Anterior cingulate cortex (tissue), 58 donors: Measurements from ENCODE around the gene PON1.

Experiments used
- DNase-seq, 58 donors: peaks; one replicate each; lab custom pipeline; 2025; lab: John Stamatoyannopoulos, UW

Gene PON1

DNA sequence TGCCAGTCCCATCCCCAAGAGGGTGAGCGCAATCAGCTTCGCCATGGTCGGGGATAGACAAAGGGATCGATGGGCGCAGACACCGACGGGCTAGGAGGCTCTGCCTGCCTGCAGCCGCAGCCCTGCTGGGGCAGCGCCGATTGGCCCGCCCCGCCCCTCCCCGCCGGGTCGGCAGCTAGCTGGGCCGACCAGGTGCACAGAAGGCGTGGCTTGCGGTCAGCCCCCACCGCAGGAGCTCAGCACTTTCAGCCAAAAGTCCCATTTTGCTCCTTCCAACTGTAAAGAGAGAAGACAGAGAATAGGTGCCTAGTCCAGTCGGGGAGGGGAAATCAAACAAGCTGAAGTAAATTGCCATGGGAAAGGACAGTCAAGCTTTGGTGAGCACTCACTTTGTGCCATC, at the start of gene PON1:
Gene PON1 (minus strand): TSS at position 102 of the 400 bp plus-strand sequence. CDS start 57 bp downstream, at position 45.
- DNase-seq, result no peak

DNA sequence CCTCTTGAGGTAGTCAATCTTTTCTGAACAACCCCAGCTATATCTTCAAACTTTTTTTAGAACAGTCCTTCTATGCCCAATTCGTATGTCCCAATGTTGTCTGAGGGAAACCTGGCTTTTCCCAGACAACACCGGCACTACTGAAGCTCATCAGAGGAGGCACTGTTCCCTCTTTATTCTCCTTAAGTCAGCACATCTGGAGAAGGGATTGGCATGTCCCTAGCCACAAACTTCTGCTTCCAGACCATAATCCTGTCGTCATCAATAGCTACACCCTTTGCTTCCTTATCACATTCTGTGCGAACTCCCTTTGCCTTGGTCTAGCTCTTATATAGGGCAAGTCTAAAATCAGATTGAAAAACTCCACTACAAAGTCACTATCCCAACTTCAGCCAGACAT, 49.0 kb upstream of the PON1 start:
- DNase-seq, result no peak

DNA sequence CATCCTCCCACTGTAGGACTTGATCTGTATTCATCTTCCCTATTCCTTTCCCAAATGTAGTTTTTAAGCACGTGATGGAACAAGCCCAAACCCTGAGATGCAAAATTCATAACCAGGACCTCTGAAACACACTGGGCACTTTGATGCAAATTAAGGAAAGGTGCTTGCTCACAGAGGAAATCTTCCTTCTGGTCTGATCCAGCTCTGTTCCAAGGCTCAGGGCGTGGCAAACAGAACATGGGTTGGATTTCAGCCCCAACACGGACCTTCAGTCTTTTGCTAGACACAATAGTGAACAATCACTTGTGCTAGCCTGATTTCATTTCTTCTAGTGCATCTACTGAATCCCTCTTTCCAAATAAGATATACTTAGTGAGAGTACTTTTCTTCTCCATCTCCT, 43.9 kb upstream of the PON1 start:
- DNase-seq, result no peak

DNA sequence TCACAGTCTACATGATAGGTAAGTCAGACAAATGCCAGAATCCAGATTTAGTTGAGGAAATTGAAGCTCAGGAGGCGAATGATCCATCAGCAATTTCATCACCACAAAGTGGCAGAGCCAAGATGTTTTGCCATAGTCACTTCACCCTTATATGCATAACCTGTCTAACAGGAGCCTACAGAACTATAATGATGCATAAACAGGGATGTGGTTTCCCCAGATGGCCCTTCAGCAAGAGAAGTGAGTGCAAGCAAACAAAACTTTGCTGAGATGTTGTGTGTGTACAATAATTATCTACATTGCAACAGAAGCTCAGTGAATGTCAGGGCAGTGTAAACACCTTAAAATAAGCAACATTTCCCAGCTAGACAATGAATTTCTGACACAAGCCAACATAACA, 43.3 kb upstream of the PON1 start:
- DNase-seq, result no peak

DNA sequence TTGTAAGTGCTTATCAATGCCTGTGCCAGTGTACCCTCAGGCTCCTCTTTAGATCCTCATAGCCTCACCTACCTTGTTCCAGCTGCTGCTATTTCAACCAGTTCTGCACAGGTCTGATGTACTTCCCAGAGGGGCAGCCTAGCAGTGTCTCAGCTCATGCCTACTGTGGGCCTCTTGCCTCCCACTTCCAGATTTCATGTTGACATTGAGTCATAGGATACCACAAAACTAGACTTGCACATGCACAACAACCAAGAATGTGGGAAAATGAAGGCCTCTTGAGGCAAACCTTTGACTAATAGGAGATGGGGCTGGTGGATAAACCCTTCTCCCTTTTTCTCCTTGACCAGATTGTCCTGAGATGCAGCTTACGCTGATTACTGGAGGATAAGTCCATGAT, 40.8 kb upstream of the PON1 start:
- DNase-seq, result no peak

DNA sequence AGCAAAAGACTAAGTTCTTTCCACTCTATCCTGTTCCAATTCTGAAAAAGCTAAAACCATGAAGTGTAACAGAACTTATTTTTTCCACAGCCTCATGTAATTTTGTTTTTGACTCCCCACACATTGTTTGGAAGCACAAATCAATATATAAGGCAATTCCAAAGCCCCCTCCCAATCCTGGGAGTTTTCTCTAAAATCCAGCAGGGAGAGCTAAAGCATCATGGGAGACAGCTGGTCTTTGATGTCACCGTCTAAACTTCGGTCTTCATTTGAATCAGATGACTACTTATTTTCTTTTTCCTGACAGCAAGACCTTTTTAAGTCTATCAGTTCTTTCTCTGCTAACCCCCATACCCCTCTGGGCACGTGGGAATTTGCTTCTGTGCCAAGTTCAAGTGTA, 33.3 kb upstream of the PON1 start:
- DNase-seq, result no peak

DNA sequence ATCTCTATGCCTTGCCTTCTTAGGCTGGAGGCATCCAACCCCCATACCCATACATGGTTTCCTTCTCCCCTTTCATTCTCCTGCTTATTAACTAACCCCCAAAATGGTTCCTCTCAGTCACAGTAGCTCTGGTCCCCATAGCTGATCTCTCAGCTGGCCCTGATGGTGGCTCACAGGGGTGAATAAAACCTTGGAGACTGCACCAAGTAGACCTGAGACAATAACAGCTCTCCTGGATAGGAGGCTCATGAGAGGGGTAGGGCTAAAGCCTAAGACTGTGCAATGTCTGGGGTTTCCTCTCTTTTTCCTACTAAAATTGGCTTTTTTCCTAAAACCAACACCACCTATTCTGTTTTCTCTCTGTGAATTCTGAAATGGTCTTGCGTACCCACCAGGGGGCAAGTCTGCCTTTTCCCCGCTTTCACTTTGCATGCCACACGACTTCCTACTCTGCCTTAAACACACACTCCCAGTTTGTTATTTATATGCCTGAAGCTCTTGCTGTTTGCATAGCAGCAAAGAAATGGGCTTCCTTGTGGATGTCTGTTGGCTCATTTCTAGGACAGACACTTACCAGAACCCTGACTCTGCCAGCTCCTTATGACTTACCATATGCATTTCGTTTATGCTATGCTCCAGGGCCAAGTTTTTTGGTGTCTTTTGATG, 18.4 kb upstream of the PON1 start:
- no peak for DNase-seq

DNA sequence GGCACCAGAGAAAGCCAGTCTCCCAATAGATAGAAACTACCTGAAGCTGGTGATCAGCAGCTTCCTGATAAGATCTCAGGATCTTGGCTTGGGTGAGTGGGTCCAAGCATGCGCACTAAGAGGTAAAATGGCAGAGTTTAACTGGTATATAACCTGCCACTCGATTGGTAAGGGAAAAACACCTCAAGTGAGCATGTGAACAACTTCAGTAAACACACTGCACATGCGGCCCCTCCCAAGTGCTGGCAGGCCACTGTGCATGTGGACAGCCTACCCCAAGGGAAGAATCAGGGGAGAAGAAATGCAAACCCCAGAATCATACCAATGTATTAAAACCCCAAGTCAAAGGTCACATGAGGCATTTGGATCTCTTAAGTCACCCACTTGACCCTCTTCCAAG, 17.7 kb upstream of the PON1 start:
- no peak for DNase-seq

DNA sequence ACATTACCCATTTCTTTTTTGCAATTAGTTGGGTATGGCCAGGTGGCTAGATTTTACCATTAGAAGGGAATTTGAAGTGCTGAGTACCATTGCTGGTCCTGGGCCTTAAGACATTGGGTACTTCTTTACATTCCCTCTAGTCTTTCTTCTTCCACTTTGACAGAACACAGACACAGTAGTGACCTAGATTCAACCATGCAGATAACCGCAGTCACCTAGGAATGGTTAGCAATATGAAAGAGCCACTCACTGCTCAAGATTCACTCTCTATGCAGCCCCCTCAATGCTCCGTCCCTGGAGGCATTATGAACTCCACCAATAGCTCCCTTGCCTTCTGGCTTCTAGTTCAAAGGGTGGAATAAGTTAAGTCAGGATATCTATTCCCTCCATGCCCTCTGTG, 16.2 kb upstream of the PON1 start:
- DNase-seq, result no peak

DNA sequence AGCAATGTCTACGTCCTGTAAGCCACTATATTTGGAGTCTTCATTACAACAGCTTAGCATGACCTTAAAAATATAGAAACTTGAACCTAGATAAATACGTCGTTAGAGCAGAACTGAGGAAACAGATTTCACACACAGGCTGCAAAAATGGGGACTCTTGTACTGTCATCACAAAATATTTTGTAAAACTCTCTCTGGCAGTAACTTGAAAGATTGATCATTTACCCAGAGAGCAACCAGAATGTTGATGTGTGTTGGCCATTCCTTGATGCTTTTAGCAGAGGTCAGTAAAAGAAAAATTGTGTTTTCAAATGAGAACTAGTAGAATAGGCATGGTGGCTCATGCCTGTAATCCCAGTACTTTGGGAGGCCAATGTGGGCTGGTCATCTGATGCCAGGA, 14.5 kb upstream of the PON1 start:
- DNase-seq, result no peak

DNA sequence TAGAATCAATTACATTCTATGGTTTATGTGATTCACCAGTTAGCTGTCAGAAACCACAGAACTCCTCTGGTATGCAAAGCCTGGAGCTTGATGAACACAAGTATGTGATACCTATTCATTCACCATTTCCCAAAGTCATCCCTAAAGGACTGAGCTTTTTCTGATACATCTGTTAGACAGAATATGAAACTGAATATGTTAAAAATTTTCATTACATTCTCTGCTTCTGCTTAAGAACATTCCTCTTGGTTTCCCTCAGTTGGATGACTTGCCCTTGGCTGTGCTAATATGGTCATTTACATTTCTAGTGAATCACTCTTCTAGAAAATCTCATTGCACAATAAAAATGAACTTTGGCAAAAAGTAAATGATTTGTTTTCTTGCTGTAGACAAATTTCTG, 10.8 kb upstream of the PON1 start:
- DNase-seq, result no peak

DNA sequence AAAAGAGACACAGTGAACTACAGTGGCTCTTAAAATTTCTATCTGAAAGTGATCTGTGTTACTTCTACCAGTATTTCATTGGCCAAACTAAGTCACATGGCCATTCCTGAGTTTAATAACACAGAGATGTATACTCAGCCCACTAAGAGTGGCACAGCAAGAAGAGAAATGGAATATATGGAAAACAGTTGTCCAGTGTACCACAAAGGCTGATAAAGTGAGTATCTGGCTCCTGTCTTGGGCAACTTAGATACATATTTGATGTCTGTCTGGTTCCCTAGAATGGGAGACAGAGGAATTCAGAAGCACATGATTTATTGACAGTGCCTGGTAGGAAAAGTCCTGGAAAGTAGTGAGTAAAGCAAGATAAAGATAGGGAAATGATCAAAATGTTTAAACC, 10.1 kb upstream of the PON1 start:
- DNase-seq, result no peak

DNA sequence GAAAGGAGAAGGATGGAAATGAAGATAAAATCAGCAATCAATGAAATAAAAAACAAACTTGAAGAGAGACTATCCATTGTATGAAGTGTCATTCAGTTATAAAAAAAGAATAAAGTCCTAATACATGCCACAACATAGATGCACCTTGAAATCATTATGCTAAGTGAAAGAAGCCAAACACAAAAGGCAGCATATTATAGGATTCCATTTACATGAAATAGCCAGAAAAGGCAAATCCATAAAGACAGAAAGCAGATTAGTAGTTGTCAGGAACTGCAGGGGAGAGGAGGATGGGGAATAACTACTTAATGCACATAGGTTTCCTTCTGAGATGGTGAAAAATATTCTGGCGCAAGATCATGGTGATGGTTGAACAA, 6.6 kb upstream of the PON1 start:
- DNase-seq, result no peak

DNA sequence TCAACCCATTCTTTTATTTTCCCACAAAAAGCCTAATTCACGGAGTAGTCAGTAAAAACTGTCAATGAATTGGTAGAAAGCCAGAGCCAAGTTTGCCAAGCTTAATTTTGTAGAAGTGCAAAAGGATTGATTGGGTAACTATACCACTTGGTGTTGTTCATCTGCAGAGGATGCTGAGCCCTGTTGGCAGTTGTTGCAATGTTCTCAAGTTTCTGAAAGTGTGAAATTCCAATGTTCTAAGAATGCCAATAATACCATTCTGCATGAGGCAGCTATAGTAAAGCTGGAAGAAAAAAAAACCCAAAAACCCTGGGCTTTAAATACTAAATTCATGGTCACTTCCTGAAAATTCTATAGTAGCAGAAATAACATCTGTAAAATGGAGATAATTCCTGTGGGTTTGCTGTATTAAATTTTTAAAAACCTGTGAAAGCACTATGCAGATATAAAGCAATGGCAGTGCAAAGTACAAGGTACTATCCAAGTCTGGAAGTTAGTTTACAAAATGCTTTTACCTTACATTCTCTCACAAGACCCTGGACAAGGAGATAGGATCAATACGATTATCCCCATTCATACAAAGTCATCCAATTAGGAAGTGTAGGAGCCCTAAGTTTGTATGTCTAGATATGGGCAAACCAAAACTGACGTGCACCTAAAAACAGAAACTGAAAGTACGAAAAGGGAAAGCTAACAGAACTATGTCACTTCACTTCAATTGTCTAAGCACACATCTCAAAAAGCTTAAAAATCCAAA, 6.0 kb upstream of the PON1 start:
- peak in 3 of 58 donors; percentile 2 to 21 (median 19) for DNase-seq

DNA sequence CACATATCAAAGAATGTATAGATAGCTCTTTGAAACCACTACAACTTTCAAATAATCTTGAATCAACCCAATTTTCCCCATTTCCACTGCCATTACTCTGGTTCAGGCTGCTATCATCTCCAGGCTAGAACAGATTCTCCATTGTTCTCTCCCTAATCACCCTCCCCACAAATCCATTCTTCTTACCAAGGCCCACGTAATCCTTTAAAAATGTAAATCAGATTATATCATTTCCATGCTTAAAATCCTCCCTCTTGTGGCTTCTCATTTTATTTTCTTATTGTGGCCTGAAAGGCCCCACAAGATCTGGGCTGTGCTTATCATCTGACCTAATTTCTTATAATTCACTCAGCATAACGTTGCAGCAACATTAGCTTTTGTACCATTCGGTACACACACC, 3.0 kb upstream of the PON1 start:
- no peak for DNase-seq

DNA sequence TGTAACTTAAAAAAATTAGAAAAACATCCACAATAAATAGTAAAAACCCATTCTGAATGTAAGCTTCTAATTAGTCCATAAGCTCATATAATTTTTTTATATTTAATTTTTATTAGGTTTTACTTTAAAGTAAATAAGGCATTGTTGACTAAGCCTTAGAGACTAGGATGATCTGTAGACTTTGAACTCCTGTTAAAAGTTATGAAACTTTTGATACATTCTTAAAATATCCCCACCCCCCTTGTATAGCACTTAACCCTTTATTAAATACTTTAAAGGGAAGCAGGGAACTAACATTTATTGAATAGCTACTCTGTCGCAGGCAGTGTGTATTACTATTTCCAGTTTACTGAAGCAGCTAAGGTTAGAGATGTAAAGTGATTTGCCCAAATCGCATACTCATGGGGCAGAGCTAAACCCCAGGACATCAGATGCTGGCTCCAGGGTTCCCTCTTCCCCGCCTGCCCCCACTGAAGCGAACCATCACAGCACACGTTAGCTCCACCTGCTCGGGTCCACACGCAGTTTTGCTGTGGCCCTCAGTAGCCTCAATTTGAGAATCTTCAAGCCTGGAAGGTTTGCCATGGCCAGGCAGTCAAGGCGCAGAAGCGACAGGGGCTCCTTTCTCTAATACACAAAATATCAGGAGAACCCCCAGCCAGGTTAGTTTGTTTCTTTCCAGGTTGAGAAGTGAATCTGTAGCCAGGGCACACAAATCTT, 762 bp downstream of the PON1 start:
- no peak for DNase-seq

DNA sequence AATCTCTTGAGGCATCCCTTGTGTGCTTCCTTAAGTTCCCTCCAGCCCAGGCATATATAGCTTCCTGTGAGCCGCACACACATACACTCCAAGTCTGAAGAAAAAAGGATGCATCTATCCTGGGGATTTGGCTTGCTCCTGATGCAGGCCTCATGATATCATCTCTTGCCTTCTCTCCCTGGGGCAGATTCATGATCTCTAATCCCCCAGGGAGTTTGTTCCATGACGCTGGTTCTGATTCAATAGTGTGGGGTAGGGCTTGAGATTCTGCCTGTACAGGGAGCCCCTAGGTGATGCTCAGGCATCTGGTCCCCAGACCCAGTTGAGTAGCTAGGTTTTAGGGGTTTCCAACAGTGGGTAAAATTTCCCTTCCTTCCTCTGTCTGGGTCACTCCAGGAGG, 1.5 kb downstream of the PON1 start:
- no peak for DNase-seq

DNA sequence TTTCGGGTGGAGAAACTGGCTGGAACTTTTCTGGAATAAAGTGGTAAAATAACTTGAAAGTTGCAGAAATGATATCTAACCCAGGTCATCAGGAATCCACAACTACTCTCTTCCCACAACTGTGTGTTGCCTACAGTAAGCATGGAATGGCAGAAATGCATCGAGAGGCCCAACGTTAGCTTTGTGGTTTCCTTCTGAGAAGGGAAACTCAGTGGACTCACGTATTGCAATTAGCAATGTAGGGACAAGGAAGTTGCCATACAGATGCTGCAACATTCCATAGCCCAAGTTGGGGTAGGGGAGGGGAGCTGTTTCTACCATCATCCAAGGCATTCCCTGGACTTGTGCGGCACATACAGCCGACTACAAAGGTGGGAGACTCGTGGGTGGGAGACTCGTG, 1.9 kb downstream of the PON1 start:
- no peak for DNase-seq

DNA sequence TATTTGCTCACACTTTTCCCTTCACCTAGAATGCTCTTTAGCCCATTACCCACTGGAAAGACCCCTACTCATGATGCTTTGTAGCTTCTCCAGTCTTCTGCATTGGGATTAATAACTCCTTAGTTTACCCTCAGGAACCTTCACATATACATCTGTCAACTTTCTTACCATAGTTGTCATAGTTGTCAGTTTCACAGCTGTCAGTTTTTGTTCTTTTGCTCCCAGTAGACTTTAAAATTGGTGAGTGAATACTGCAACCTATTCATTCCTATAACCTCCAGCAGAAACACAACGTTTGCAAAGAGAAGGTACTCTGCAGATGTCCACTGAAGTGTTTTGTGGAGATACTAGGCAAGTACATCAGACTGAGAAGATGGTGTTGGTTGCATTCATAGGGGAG, 2.6 kb downstream of the PON1 start:
- DNase-seq, result no peak

DNA sequence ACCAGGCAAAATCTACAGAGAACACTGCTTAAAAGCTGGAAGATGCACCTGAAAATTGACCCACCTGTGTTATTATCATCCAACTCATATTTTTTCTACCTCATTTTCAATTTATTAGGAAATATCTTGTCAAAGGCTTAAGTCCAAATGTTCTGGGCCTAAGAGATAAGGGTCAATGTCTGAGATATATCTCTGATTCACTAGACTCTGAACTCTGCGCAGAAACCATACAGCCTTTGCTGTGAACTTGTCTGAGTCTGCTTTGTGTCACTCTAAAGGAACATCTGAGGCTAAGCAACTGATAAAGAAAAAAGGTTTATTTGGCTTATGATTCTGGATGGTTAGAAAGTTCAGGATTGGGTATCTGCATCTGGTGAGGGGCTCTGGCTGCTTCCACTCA, 3.7 kb downstream of the PON1 start:
- no peak for DNase-seq

DNA sequence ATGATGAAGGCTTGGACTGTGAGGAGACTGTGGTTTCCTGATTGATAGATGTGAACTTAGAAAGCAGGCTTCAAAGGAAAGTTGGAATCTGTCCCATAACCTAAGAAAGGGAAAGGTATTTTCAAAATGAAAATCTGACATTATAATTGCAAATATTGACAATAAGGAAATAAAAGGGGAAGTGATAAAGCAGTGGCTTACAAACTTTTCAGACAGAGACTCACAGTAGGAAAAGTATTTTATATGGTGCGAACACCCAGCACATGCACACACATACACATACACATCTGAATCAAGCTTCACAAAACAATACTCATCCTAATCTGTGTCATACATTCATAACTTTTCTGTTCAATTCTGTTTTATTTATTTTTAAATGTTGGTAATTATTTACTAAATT, 4.8 kb downstream of the PON1 start:
- no peak for DNase-seq
